Hepatocyte (in vitro differentiated cells): ENCODE data around the gene PRPS1. TPM values are rescaled to one million over a fixed set of nuclear protein-coding genes. Genes with fewer than 3 reads are reported as not detected.
"Not testable (repeated sequence)": the region's sequence is repeated elsewhere in the genome, so short reads cannot be mapped to it uniquely, and the experiment has no call there.

Experiments used
- DNase-seq: peaks from one replicate; pipeline ENCODE4 v3.0.0-alpha.2; 2016; ENCODE audit warnings: low spot score
- H2AFZ ChIP-seq: fragments of 200-600 bp; sonication (generic); 2 replicates; pipeline ENCODE4 v1.6.0; 2016; ENCODE audit warnings: antibody characterized with exemption, mild to moderate bottlenecking
- H3K27ac ChIP-seq: fragments of 200-600 bp; sonication (generic); 2 replicates; pipeline ENCODE4 v1.5.1; 2016; ENCODE audit warnings: mild to moderate bottlenecking
- H3K27me3 ChIP-seq: fragments of 200-600 bp; sonication (generic); 2 replicates; pipeline ENCODE4 v1.6.1; 2016
- H3K36me3 ChIP-seq: fragments of 200-600 bp; sonication (generic); replicated peaks from 2 replicates; pipeline ENCODE4 v1.5.1; 2016; ENCODE audit warnings: low read depth; ENCODE audit not compliant: insufficient read depth
- H3K4me1 ChIP-seq: fragments of 200-600 bp; sonication (generic); 2 replicates; pipeline ENCODE4 v1.5.1; 2016; ENCODE audit warnings: mild to moderate bottlenecking, moderate library complexity; ENCODE audit not compliant: insufficient read depth
- H3K4me2 ChIP-seq: fragments of 200-600 bp; sonication (generic); 2 replicates; pipeline ENCODE4 v1.6.0; 2016
- H3K4me3 ChIP-seq: fragments of 200-600 bp; sonication (generic); 2 replicates; pipeline ENCODE4 v1.5.1; 2016; ENCODE audit warnings: mild to moderate bottlenecking
- H3K79me2 ChIP-seq: fragments of 200-600 bp; sonication (generic); 2 replicates; pipeline ENCODE4 v1.6.0; 2017; ENCODE audit warnings: mild to moderate bottlenecking
- H3K9me2 ChIP-seq: fragments of 200-600 bp; sonication (generic); replicated peaks from 2 replicates; pipeline ENCODE4 v1.6.0; 2017; ENCODE audit warnings: mild to moderate bottlenecking; ENCODE audit not compliant: insufficient read depth
- H3K9me3 ChIP-seq: fragments of 200-600 bp; sonication (generic); 2 replicates; pipeline ENCODE4 v1.5.1; 2016; ENCODE audit warnings: low read depth, mild to moderate bottlenecking
- H4K20me1 ChIP-seq: fragments of 200-600 bp; sonication (generic); 2 replicates; pipeline ENCODE4 v1.6.0; 2016; ENCODE audit warnings: mild to moderate bottlenecking; ENCODE audit not compliant: insufficient read depth, poor library complexity, severe bottlenecking
- EZH2 ChIP-seq: fragments of 200-600 bp; sonication (generic); IDR thresholded peaks from 2 replicates; pipeline ENCODE4 v1.6.1; 2016; ENCODE audit warnings: antibody characterized with exemption, mild to moderate bottlenecking, borderline replicate concordance
- EZH2phosphoT487 ChIP-seq: fragments of 200-600 bp; sonication (generic); IDR thresholded peaks from one replicate; pipeline ENCODE4 v1.6.1; 2018; ENCODE audit warnings: antibody characterized with exemption, mild to moderate bottlenecking, low read depth, moderate library complexity; ENCODE audit not compliant: unreplicated experiment, severe bottlenecking
- WGBS: methylation state at CpG from one replicate; pipeline ENCODE4 v1.1.6; 2016; ENCODE audit warnings: low lambda C conversion rate; ENCODE audit errors: missing lambda C conversion rate; 5-methylcytosine and 5-hydroxymethylcytosine counted together
- polyA plus RNA-seq: library from polyadenylated mRNA; unstranded; fragments of >200 nt; fragmentation: Nextera tagmentation; extraction: Ambion mirVana; gene quantifications from 2 replicates; pipeline ENCODE4 v1.2.1, GENCODE V29; 2016
- total RNA-seq: library from RNA; depleted of rRNA; stranded (reverse); fragments of >200 nt; gene quantifications from 2 replicates; pipeline ENCODE4 v1.2.3, GENCODE V29; 2014
- TF ChIP-seq, protein P1 (sequence below): fragments of 200-600 bp; sonication (generic); IDR thresholded peaks from 2 replicates; pipeline ENCODE4 v1.5.1; 2016; ENCODE audit warnings: antibody characterized with exemption, mild to moderate bottlenecking; ENCODE audit not compliant: poor library complexity

The PRPS1 gene
- total and polyA plus RNA-seq, 2 experiments from 2014 or later, result 41.1 to 59.2 TPM

DNA sequence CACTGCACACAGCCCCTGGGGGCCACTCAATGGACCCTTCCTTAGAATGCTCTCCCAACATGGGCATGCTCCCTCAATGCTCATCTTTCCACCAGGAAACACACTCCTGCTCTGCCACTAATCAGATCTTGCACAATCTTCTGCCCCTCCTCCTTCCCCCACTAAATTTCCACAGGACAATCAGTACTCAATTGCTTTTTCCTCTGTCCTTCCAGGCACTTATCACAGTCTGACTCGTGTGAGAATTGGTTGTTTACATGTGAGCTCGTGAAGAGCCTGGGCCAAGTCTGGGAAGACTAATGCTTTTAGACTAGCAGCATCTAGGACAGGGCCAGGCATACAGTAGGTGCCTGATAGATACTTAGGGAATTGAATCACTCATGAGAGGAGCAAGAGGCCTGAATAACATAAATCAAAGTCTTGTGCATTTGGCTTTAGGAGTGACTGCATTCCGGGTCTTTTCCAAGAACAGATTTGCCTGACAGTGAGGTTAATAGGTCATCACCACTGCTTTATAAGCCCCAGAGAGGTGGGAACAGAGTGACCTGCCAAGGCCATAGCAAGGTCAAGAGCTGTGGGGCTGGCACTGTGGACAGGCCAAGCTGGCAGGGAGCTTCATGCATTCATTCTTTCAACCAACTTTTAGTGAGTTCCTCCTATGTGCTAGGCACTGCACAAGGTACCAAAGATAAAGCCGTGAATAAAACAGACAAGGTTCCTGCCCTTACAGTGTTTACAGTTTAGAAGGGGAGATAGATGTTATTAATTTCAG, 55.0 kb downstream of the PRPS1 start:
- H3K4me2 ChIP-seq, result peak overlapping the region; percentile 1
- H3K79me2 ChIP-seq, result no peaks in the 10 kb centered on the region
- H3K27ac ChIP-seq, result peak overlapping the region; percentile 77
- no peak for TF ChIP-seq EZH2phosphoT487
- TF ChIP-seq, protein P1, sequence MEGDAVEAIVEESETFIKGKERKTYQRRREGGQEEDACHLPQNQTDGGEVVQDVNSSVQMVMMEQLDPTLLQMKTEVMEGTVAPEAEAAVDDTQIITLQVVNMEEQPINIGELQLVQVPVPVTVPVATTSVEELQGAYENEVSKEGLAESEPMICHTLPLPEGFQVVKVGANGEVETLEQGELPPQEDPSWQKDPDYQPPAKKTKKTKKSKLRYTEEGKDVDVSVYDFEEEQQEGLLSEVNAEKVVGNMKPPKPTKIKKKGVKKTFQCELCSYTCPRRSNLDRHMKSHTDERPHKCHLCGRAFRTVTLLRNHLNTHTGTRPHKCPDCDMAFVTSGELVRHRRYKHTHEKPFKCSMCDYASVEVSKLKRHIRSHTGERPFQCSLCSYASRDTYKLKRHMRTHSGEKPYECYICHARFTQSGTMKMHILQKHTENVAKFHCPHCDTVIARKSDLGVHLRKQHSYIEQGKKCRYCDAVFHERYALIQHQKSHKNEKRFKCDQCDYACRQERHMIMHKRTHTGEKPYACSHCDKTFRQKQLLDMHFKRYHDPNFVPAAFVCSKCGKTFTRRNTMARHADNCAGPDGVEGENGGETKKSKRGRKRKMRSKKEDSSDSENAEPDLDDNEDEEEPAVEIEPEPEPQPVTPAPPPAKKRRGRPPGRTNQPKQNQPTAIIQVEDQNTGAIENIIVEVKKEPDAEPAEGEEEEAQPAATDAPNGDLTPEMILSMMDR, result no peak
- TF ChIP-seq EZH2, result no peak
- no peak overlapping the region for H2AFZ ChIP-seq
- peak; percentile 61 for DNase-seq
- H3K9me3 ChIP-seq, result no peaks in the 10 kb centered on the region
- 31% methylated on average over 4 of the region's 4 CpGs for WGBS
- no peaks in the 10 kb centered on the region for H3K36me3 ChIP-seq
- no peak overlapping the region for H3K4me3 ChIP-seq
- H4K20me1 ChIP-seq, result no peaks in the 10 kb centered on the region
- no peaks in the 10 kb centered on the region for H3K9me2 ChIP-seq
- H3K4me1 ChIP-seq, result peaks cover 36% of the 10 kb centered on the region
- H3K27me3 ChIP-seq, result no peaks in the 10 kb centered on the region

DNA sequence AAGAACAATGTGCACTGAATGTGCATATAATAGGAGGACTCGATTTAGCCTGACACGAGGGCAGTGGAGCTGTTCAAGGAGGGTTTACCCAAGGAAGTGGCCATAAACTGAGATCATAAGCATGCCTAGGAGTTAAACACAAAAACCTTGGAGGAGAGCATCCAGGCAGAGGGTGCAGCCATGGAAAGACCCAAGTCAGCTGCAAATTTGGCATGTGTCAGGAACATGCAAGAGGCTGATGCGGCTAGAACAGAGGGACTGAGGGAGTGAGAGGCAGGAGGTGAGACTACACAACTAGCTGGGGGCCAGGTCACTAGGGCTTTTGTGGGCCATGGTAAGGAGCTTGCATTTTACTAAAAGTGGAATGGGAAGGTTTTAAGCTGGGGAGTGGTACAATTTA, 55.6 kb downstream of the PRPS1 start:
- no peak for DNase-seq
- Histone ChIP-seq H3K9me2 (no peaks in the 10 kb centered on the region), H3K27ac (peak overlapping the region; percentile 77), H4K20me1 (no peaks in the 10 kb centered on the region), H3K36me3 (no peaks in the 10 kb centered on the region), H3K79me2 (no peaks in the 10 kb centered on the region), H3K9me3 (no peaks in the 10 kb centered on the region), H3K27me3 (no peaks in the 10 kb centered on the region), H3K4me1 (peaks cover 36% of the 10 kb centered on the region), H3K4me3 (no peak overlapping the region), H3K4me2 (peak overlapping the region; percentile 1), H2AFZ (no peak overlapping the region)
- 60% methylated on average over 3 of the region's 3 CpGs for WGBS
- TF ChIP-seq EZH2 (no peak), EZH2phosphoT487 (no peak)
- TF ChIP-seq, protein P1, result no peak

DNA sequence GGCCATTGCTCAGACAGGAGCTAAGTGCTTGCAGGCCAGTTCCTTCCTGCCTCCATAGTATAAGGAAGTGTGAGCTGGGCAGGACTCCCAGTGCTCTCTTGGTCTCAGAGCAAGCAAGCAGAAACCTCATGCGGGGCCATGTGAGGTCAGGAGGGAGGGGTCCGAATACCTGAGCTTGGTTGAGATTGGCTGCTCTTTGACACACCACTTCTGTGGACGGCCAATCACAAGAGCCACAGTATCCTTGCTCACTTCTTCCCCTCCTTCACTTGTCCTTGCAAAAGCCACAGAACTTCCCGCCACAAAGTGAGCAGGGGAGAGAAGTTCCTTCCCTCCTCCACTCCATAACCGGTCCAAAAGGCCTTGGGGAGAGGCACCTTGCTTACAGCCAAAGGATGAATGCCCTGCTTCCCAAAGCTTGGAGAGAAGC, 56.7 kb downstream of the PRPS1 start:
- H3K4me2 ChIP-seq, result no peak overlapping the region
- peak overlapping the region; percentile 77 for H3K27ac ChIP-seq
- DNase-seq, result peak; percentile 58
- no peaks in the 10 kb centered on the region for H3K9me3 ChIP-seq
- H3K27me3 ChIP-seq, result no peaks in the 10 kb centered on the region
- H3K36me3 ChIP-seq, result no peaks in the 10 kb centered on the region
- no peaks in the 10 kb centered on the region for H4K20me1 ChIP-seq
- no peak overlapping the region for H3K4me3 ChIP-seq
- WGBS, result 78% methylated on average over 5 of the region's 5 CpGs
- H3K9me2 ChIP-seq, result no peaks in the 10 kb centered on the region
- peaks cover 44% of the 10 kb centered on the region for H3K4me1 ChIP-seq
- H2AFZ ChIP-seq, result no peak overlapping the region
- no peaks in the 10 kb centered on the region for H3K79me2 ChIP-seq
- TF ChIP-seq, protein P1, result no peak
- no peak for TF ChIP-seq EZH2phosphoT487
- TF ChIP-seq EZH2, result no peak

DNA sequence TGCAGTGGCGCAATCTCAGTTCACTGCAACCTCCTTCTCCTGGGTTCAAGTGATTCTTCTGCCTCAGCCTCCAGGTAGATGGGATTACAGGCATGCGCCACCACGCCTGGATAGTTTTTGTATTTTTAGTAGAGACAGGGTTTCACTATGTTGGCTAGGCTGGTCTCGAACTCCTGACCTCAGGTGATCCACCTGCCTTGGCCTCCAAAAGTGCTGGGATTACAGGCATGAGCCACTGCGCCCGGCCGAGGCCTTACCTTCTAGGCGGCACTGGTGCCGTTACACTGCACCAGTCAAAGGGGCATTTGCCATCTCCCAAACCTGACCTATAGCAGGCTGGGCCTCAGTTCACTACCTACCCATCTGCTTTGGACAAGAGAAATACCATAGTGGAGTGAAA, 57.3 kb downstream of the PRPS1 start:
- not testable (repeated sequence) for H3K27me3 ChIP-seq, H3K79me2 ChIP-seq, H3K36me3 ChIP-seq, H3K4me3 ChIP-seq, H3K9me3 ChIP-seq, H3K4me2 ChIP-seq, DNase-seq, H3K9me2 ChIP-seq, H2AFZ ChIP-seq, H4K20me1 ChIP-seq
- 95% methylated on average over 9 of the region's 9 CpGs for WGBS
- Histone ChIP-seq H3K4me1 (peaks cover 50% of the 10 kb centered on the region), H3K27ac (peak overlapping the region; percentile 77)
